NCI-H1092 treated with DMSO at 0.1 percent for 48 hours (cell line): ENCODE data around the gene MAPK11.
"Not testable (repeated sequence)": the region's sequence is repeated elsewhere in the genome, so short reads cannot be mapped to it uniquely, and the experiment has no call there.

Source experiments
- DNase-seq: peaks from one replicate; lab custom pipeline; 2025; lab: John Stamatoyannopoulos, UW

MAPK11 gene

DNA sequence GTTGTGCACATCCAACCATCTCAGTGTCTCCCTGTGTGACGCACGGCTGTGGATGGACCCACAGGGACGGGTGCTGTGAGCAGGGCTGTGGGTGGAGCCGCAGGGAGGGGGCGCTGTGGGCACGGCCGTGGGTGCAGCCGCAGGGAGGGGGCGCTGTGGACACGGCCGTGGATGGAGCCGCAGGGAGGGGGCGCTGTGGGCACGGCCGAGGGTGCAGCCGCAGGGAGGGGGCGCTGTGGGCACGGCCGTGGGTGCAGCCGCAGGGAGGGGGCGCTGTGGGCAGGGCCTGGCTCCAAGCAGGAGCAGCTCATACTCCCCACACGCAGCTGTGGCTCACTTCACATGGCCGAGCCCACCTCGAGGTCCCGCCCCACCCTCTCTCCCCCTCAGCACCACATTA is 6.0 kb upstream of the MAPK11 start:
- DNase-seq = no peak

DNA sequence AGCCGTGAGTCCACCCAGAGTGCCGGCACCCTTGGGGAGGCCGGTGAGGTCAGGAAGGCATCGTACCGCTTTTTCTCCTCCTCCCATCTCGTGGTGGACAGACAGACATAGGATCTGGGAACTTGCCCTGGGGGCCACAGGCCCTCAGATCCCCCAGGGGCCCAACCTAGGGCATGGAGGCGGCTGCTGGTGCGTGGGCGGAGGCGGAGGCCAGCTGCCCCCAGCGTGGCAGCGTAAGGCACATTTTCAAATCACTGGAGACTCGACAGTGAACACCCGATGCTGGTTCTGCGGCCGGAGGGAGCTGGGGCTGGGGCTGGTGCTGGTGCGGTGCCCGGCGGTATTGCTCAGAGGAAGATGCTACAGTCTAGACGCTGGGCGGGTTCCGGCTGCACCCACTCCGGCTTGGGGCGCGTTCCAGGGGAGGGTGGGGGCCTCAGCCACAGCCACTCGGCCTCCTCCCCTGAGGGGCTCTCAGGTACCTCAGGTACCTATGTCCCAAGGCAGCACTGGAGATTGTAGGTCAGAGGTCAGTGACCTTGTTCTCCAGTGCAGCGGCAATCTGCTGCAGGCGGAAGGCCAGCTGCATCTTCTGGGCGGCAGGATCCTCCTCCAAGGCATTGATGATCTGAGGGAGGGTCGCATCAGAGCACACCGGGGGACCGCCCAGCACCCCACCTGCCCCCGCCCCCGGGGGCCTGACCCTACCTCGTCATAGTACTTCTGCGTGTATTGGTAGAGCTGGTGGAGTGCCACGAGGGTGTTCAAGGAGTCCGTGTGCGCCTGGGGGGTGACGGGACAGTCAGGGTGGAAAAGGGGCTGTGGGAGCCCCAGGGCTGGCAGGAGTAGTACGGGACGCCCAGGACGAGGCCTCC is 5.2 kb upstream of the MAPK11 start:
- no peak for DNase-seq

DNA sequence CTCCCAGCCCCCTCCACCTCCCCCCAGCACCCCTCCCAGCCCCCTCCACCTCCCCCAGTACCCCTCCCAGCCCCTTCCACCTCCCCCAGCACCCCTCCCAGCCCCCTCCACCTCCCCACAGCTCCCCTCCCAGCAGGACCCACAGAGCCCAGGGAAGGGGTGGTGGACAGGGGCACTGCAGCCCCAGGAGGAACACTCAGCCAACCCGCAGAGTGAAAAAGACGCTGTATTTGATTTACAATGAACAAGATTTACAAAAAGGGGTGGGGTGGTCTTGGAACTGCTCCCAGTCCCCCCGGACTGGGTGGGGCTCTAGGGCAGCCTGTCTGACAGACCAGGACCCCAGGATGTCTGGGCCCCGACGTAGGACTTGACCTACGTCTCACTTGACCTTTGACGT is 4.6 kb upstream of the MAPK11 start:
- no peak for DNase-seq

DNA sequence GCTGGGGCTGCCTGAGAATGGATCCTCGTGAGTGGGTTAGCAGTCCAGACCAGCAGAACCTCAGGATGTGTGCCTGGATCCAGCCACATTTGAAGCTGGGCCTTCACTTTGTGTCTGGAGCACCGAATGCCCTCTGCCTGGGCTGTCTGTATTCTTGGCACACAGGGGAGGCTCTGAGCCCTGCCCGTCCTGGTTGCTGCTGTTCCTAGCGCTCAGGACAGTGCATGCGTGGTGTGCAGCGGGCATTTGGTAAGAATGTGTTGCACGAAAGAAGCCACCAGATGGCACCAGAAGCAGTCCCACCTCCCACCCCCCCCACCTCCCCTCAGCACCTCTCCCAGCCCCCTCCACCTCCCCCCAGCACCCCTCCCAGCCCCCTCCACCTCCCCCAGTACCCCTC is 4.1 kb upstream of the MAPK11 start:
- DNase-seq = no peak

DNA sequence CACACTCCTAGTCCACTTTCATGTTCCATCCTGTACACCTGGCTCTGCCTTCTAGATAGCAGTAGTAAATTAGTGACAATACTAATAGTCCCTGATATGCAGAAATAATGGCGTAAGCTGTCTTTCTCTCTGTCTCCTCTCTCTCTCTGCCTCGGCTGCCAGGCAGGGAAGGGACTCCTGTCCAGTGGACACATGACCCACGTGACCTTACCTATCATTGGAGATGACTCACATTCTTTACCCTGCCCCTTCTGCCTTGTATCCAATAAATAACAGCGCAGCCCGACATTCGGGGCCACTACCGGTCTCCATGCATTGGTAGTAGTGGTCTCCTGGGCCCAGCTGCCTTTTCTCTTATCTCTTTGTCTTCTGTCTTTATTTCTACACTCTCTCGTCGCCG is 3.6 kb upstream of the MAPK11 start:
- not testable (repeated sequence) for DNase-seq

DNA sequence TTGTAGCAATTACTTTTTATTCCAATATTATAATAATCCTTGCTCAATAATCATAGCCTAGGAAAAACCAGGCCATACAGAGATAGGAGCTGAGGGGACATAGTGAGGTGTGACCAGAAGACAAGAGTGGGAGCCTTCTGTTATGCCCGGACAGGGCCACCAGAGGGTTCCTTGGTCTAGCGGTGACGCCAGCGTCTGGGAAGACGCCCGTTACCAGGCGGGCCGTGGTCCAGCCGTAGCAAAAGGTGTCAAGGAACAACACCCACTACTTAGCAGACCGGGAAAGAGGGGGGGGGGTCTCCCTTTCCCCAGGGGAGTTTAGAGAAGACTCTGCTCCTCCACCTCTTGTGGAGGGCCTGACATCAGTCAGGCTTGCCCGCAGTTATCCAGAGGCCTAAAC is 3.2 kb upstream of the MAPK11 start:
- not testable (repeated sequence) for DNase-seq

DNA sequence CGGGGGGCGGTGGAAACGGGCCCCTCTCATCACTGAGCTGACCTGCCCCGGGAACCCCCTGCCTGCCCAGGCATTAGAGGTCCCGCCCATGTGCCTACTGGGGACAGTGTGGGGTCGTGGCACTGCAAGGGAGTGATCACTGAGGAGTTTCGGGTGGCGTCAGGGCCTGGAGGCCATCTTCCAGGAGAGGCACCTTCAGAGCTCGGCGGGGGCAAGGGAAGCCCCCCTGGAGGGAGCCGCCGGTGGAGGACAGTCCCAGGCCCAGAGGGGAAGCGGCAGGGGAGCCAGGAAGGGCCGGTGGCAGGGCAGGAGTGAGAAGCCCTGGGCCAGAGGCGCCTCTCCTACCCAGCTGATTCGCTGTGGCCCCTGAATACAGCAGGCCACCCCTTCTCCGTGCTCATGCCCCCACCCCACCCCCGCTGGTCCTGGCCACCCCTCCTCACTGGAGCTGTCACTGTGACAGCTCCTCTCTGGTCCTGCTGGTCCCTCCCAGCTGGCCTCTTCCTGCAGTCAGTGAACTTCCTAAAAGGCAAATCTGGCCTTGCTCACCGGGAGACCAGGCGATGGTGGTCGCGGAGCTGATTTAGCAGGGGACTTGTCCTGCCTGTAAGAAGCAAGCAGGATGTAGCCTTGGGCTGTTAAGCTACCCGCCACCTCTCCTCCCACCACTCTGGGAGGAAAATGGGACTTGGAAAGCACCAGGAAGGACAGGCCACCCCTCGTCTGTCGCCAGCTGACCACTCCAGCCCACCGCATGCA is 2.0 kb upstream of the MAPK11 start:
- DNase-seq = no peak

DNA sequence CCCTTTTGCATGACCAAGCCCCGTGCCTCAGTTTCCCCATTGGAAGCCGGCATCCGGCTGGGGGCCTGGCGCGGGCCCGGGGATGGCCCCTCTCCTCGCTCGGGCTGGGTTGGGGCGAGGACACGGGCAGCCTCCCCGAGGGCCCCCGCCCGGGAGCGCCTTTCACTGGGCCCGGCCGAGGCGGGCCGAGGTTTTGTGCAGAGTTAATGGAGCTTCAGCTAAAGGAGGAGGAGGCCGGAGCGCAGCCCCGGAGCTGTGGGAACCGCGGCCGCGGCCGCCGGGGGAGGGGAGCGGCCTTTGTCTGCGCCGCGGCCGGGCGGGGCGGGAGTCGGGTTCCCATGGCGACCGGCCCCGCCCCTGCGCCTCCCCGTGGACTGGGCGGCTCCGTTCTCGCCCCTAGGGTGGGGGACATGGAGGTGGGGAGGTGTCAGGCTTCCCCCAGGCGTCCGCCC is 1.4 kb upstream of the MAPK11 start:
- no peak for DNase-seq

DNA sequence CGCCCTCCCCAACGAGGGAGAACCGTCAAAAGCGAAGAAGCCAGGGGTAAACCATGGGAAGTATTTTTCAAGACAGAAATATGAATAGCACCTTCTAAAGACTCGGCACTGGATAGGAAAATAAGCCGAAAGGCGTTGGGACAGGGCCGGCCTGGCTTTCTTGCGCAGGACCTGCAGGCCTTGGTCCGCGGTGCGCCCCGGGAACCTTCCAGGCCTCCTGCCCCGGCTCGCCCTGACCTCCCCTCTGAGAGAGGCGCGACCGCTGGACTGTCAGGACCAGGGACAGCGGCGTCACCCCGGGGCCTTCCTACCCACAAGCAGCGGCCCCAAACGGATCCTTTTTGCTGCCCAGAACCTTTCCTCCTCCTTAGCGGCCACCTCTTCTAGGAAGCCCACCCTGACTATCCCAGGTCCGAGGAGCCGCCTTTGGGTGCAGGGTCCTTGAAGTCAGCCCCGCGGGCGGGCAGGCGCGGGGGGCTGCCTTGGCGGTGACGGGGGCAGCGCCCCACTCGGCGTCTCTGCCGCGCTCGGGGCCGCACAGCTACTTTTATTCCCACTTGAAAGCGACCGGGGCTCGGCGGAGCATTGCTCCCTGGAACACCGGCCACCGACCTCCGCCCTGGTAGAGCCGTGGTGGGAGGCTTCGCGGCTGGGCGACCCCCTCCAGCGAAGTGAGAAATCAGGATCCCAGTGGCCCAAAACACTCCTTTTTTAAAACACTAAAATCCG is 650 bp upstream of the MAPK11 start:
- DNase-seq = no peak

DNA sequence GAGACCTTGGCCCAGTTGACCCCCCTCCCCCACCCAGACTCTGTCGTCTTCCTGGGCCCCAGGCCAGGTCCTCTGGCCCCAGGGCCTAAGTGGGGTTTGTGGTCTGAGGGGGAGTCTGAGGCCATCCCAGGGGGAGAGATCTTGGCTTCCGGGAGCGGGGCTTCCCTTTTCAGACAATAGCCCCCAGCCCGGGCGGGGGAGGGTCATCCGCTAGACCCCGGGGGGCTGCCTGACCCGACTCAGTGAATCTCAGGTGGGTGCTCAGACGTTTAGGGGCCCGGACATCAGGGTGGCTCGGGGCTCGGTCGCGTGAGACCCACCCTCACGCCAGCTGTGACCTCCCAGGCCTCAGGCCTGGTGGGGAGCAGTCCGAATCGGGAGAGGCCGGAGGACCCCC is 609 bp downstream of the MAPK11 start:
- DNase-seq = no peak

DNA sequence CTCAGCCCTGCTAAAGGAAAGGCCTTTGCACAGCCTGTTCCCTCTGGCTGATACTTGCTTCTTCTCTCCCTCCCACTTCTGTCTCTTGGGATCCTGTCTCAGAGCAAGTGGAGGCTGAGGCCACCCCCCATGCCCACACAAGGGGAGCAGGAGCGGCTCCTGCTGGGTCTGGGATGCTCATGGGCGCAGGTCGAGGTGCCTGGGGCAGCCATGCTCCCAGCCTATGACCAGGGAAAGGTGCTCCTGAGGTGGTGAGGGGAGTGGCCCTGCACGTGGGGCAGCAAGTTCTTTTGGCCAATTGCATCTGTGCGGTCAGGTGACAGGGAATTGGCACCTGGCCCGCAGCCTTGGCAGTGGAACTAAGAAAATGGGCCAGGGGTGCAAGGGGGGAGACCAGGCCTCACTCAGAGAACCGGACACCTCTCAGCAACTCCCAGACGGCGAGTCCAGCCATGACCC is 1.5 kb downstream of the MAPK11 start:
- no peak for DNase-seq

DNA sequence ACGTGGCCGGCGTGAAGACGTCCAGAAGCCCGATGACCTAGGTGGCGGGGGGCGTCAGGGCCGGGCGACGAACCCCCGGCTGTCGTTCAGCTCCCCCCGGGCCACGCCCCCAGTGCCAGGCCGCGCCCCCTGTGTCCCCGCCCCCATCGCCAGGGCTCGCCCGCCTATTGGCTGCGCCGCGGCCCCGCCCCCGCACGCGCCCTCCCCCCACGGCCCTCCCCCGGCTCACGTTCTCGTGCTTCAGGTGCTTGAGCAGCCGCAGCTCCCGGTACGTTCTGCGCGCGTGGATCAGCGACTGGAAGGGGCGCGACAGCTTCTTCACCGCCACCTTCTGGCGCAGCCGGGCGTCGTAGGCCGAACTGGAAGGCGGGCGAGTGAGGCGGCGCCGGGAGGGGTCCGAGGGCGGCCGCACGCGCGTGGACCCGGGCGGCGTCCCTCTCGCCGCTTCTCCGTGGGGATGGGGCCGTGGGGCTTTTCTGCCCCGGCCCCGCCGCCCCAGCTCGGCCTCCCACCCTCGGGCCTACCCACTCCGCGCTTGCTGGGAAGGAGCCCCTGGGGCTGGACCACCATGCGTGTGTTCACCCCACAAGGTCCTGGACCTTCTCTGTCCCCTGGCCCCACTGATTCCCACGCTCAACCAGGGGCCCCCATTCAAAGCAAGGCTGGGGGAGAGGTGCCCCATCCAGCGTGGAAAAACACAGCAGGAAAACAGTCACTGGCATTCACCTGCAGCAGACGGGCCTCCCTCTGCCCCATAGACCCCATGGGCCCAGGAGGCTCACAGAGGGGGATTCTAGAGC is 2.4 kb downstream of the MAPK11 start:
- no peak for DNase-seq

DNA sequence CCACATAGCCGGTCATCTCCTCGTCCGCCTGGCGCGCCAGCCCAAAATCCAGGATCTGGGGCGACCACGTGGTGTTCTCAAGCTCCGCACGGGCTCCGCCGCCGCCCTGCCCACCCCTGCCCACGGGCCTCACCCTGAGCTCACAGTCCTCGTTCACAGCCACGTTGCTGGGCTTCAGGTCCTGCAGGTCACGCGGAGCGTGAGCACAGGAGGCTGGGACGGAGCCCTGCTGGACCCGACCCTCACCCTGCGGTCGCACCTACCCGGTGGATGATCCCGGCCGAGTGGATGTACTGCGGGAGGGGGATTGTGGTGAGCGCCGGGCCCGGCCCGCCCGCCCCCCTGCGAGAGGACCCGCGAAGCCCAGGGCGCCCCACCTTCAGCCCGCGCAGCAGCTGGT is 3.2 kb downstream of the MAPK11 start:
- DNase-seq = no peak

DNA sequence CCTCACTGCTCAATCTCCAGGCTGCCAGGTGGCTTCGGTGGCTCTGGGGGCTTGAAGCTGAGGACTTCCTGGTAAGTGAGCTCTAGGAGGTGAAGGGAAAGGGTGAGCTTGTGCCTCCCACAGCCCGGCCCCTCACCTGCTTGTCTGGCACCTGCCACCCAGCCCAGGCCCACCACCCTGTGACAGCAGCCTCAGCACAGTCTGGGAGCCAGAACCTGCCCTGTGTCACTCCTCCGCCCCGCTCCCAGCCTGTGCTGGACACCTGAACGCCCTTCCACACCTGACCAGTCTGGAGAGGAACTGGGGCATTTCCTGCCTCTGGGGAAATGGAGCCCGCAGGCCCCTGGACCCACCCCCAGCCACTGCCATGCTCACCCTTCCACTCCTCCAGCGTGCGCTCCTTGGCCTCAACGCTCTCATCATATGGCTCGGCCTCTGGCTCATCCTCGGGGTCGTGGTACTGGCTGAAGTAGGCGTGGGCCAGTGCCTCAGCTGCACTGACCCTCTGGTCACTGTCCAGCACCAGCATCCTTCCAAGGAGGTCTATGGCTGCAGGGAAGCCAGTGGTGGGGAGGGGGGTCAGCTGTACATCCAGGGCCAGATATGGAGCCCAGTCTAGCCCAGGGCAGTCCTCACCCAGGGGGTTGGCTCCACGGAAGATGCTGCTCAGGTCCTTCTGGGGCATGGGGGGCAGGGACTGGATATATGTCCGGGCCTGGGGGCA is 5.1 kb downstream of the MAPK11 start:
- no peak for DNase-seq

DNA sequence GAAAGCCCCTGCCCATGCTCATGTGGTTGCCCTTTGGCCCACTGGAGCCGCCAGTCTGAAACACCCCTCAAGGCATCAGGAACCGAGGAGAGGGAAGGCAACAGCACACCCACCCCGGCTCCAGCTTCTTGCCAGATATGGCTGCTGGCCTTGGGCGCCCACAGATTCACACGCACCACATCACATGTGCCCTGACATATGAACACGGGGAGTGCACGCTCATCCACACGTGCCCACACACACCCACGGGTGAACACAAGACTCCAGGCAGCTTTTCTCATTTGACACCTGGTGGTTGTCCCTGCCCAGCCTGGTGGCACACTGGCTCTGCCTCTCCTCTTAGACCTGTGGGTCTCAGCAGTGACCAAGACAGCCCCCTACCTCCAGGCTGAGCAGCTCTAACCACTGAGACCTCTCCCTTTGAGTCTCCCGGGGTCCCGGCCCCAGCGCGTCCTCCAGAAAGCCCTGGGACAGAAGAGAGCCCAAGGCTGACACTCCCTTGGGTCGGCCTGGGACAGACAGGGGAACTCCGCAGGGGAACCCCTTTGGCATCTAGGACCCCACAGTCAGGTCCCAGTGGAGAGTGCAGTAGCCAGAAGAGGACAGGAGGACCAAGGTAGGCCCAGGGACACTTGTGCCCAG is 6.0 kb downstream of the MAPK11 start:
- DNase-seq = no peak

DNA sequence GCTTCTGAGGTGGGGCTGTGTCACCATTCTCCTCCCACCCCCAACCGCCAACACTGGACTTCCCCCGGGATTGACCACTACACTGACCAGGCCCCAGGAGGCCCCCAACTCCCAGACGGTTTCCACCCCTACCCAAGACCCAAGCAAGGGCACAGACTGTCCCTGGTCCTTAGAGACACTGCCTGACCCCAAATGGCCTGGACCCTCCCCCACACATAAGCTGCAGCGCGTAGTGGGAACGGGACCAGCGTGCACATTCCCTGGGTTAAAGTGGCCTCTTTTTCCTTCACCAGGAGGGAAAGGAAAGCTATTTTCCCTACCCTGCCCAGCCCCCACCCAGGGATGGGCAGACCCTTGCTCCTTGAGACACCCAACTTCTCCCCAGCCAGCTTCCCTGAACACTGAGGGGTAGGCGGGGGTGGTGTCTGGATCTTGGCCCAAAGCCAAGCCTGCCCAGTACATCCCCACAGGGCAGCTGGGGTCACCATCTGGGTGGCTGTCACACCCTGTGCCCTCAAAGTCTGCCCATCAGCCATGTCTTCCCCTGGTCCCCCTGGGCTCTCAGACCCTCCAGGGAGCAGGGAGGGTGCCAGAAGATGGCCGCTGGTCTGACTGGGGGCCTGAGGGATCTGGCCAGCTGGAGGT is 7.1 kb downstream of the MAPK11 start:
- no peak for DNase-seq

DNA sequence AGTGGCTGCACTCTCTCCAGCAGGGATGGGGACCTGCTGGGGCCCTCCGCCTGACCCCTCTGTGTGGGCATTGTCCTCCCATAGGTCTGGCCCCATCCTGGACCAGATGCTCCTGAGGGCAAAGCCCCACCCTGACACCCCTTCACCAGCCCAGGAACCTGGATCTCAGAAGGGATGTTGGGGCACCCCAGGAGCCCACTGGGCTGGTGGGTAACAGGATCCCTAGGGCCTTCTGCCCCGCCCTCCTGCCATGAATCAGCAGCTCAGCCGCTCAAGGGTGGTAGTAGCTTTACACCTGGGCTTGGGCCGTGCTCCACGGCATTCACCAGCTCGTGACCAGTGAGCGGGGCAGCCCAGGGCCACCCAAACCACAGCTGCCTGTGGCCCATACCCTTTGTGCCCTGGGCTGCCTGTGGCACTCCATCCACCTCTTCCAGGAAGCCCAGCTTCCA is 7.7 kb downstream of the MAPK11 start:
- DNase-seq = no peak

DNA sequence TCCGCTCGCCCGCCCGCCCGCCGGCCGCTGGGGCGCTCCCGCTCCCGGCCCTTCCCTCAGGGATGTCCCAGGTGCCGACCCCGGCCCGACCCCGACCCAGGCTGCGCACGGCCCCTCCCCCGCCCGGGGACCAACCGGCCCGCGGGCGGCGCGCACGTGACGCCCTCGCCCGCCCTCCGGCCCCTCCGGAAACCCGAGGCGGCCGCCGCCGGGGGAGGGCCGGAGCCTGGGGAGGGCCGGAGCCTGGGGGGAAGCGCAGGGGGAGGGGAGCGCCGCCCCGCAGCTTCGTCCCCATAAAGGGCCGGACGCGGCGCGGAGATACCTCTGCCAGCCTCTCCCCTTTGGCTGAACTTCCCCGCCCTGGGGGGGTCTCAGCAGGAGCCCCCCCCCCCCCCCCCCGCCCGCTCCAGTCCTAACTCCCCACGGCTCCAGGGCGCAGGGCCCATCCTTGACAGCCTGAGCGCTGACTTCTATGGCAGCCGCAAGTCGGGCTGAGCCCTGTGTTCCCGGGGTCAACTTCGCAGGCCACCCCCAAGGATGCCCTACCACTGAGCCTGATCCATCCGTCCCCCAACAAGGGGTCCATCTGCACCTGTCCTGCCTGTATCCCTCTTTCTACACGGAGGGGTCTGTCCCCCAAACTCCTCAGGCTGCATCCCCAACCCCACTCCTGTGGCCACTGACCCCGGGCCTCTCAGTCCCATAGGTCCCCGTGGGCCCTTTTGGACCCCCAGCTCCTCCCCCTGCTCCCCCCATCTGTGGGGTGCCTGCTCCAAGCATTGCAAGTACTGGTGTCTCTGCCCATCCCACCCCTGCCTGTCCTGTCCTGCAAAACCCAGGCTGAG is 8.3 kb downstream of the MAPK11 start, which contains the start of gene MAPK12:
Gene MAPK12 (minus strand): TSS at position 69 of the 845 bp plus-strand sequence. CDS start 174 bp downstream, outside the sequence.
- no peak for DNase-seq
